Measurements from ENCODE around the gene CADM1. TPM values are rescaled to one million over a fixed set of nuclear protein-coding genes. Genes with fewer than 3 reads are reported as not detected.

The CADM1 gene
- total and polyA plus RNA-seq, 4 donors = 13.0 to 40.6 (median 28.9) TPM

- DNase-seq (ENCODE audit: low spot score) = no peak
- Histone ChIP-seq H3K27ac (ENCODE audit: low read depth in 1 of 2, low read length in 2 of 2) (no peak overlapping the region), H3K27me3 (ENCODE audit: control insufficient read depth in 4 of 4, insufficient read depth in 4 of 4, low read length in 3 of 4) (no peaks in the 10 kb centered on the region), H3K4me3 (ENCODE audit: low read depth in 1 of 3, low read length in 3 of 3) (no peak overlapping the region), H3K4me1 (ENCODE audit: control insufficient read depth in 4 of 4, insufficient read depth in 4 of 4, low read length in 3 of 4) (peaks cover 10 to 60% (median 57%) of the 10 kb centered on the region in 4 donors), H3K9ac (ENCODE audit: low read depth in 1 of 2, low read length in 2 of 2) (no peak overlapping the region), H3K9me3 (ENCODE audit: control insufficient read depth in 4 of 4, low read length in 3 of 4) (no peaks in the 10 kb centered on the region), H3K36me3 (ENCODE audit: control insufficient read depth in 4 of 4, insufficient read depth in 3 of 4, low read depth in 1 of 4, low read length in 3 of 4) (no peaks in the 10 kb centered on the region)
- WGBS = 28% methylated on average over 2 of the region's 2 CpGs
- no peak for TF ChIP-seq ZBTB33 (IDR thresholded peaks at IDR 0.05)
- TF ChIP-seq JUND (IDR thresholded peaks at IDR 0.05) = no peak
- TF ChIP-seq HNF4A (conservative IDR thresholded peaks at IDR 0.05) = no peak
- TF ChIP-seq YY1 (IDR thresholded peaks at IDR 0.05) = no peak
- no peak for TF ChIP-seq RXRA (IDR thresholded peaks at IDR 0.05)
- TF ChIP-seq REST (IDR thresholded peaks at IDR 0.05) = no peak
- TF ChIP-seq CTCF (IDR thresholded peaks at IDR 0.05; ENCODE audit: low read depth, low read length, missing input control) = no peak
- TF ChIP-seq TAF1 (conservative IDR thresholded peaks at IDR 0.05) = no peak
- TF ChIP-seq RAD21 (IDR thresholded peaks at IDR 0.05) = no peak
These were observed 6.9 kb downstream of the CADM1 start for GRCh38 chr11:115497303-115497702.

GRCh38 chr11:115496892-115497291 lies 7.3 kb downstream of the CADM1 start:
- no peak for DNase-seq (ENCODE audit: low spot score)

More at GRCh38 chr11:115496892-115497291, 7.3 kb downstream of the CADM1 start:
- Histone ChIP-seq H3K9me3 (ENCODE audit: control insufficient read depth in 4 of 4, low read length in 3 of 4) (no peaks in the 10 kb centered on the region), H3K36me3 (ENCODE audit: control insufficient read depth in 4 of 4, insufficient read depth in 3 of 4, low read depth in 1 of 4, low read length in 3 of 4) (no peaks in the 10 kb centered on the region), H3K4me1 (ENCODE audit: control insufficient read depth in 4 of 4, insufficient read depth in 4 of 4, low read length in 3 of 4) (peaks cover 10 to 56% (median 54%) of the 10 kb centered on the region in 4 donors), H3K27ac (ENCODE audit: low read depth in 1 of 2, low read length in 2 of 2) (no peak overlapping the region), H3K9ac (ENCODE audit: low read depth in 1 of 2, low read length in 2 of 2) (no peak overlapping the region), H3K27me3 (ENCODE audit: control insufficient read depth in 4 of 4, insufficient read depth in 4 of 4, low read length in 3 of 4) (no peaks in the 10 kb centered on the region), H3K4me3 (ENCODE audit: low read depth in 1 of 3, low read length in 3 of 3) (no peak overlapping the region)
- no peak for TF ChIP-seq JUND (IDR thresholded peaks at IDR 0.05)
- TF ChIP-seq GABPA (IDR thresholded peaks at IDR 0.05 in 1 of 2, conservative IDR thresholded peaks at IDR 0.05 in 1 of 2) = no peak
- no peak for TF ChIP-seq CTCF (IDR thresholded peaks at IDR 0.05; ENCODE audit: low read depth, low read length, missing input control)
- no peak for TF ChIP-seq FOXA1 (IDR thresholded peaks at IDR 0.05)
- no peak for TF ChIP-seq TAF1 (conservative IDR thresholded peaks at IDR 0.05)
- peak; percentile 94 for TF ChIP-seq REST (IDR thresholded peaks at IDR 0.05)
- TF ChIP-seq ATF3 (IDR thresholded peaks at IDR 0.05) = no peak
- 45% methylated on average over 3 of the region's 3 CpGs for WGBS

Data from liver (tissue), 9 donors.